Heart left ventricle (tissue), 16 donors: ENCODE measurements around the gene C13orf46. TPM values are rescaled to one million over a fixed set of nuclear protein-coding genes. Genes with fewer than 3 reads are reported as not detected.

ENCODE experiments used
- ATAC-seq, 4 donors: fragments of 200-7000 bp; cut with Tn5 transposase; one replicate each; pipeline ENCODE4 v1.9.1; 2020 to 2022; ENCODE audit warnings: moderate library complexity in 4 of 4, mild to moderate bottlenecking in 3 of 4, moderate number of reproducible peaks in 1 of 4
- DNase-seq, 5 donors: peaks; one replicate each; pipeline ENCODE4 v3.0.0-alpha.2; 2020
- H3K27ac ChIP-seq, 12 donors: fragments of 200-600 bp; sonication (generic) in 4 of 12; one replicate each; pipeline versions ENCODE4 v1.5.0 to v1.8.0; 2016 to 2022; ENCODE audit warnings: mild to moderate bottlenecking in 2 of 12
- H3K27me3 ChIP-seq, 9 donors: fragments of 200-600 bp; sonication (generic) in 2 of 9; one replicate each; pipeline versions ENCODE4 v1.5.1 to v1.8.0; 2016 to 2022; ENCODE audit warnings: mild to moderate bottlenecking in 3 of 9
- H3K36me3 ChIP-seq, 9 donors: fragments of 200-600 bp; sonication (generic) in 2 of 9; one replicate each; pipeline versions ENCODE4 v1.5.0 to v1.8.0; 2018 to 2022; ENCODE audit warnings: mild to moderate bottlenecking in 2 of 9
- H3K4me1 ChIP-seq, 12 donors: fragments of 200-600 bp; sonication (generic) in 4 of 12; one replicate each; pipeline versions ENCODE4 v1.5.0 to v1.8.0; 2016 to 2022; ENCODE audit warnings: mild to moderate bottlenecking in 3 of 12
- H3K4me3 ChIP-seq, 12 donors: fragments of 200-600 bp; sonication (generic) in 4 of 12; one replicate each; pipeline versions ENCODE4 v1.5.0 to v1.8.0; 2017 to 2022; ENCODE audit warnings: mild to moderate bottlenecking in 9 of 12, moderate library complexity in 4 of 12
- H3K9me3 ChIP-seq, 12 donors: fragments of 200-600 bp; sonication (generic) in 4 of 12; one replicate each; pipeline versions ENCODE4 v1.5.0 to v1.8.0; 2016 to 2022; ENCODE audit warnings: mild to moderate bottlenecking in 1 of 12
- CTCF ChIP-seq, 12 donors: fragments of 200-600 bp; sonication (generic) in 4 of 12; IDR thresholded peaks; one replicate each; pipeline versions ENCODE4 v1.5.0 to v1.8.0; 2018 to 2022; ENCODE audit warnings: antibody characterized with exemption in 12 of 12, mild to moderate bottlenecking in 5 of 12
- POLR2A ChIP-seq, 2 donors: fragments of 450-650 bp; IDR thresholded peaks; one replicate each; pipeline ENCODE4 v1.6.1; 2017; ENCODE audit warnings: antibody characterized with exemption in 2 of 2, mild to moderate bottlenecking in 2 of 2, moderate library complexity in 2 of 2
- WGBS, 4 donors: extraction: QIAGEN DNeasy Blood & Tissue Kit in 2 of 4; methylation state at CpG; one replicate each; pipeline versions ENCODE4 v1.1.5 to v1.1.7; 2013 to 2018; 5-methylcytosine and 5-hydroxymethylcytosine counted together
- intact Hi-C, 10 donors: fragments of 100-400 bp; cut with DNase I; formaldehyde crosslinking; loops; one replicate each; pipeline versions ENCODE4 v1.11.1 to v1.14.2; 2022
- polyA plus RNA-seq, 2 donors: library from polyadenylated mRNA; stranded (reverse); fragments of 200-250 nt; gene quantifications; one replicate each; pipeline ENCODE4 v1.2.3, GENCODE V29; 2013
- total RNA-seq, 9 donors: library from RNA; depleted of rRNA in 2 of 9; stranded (reverse); fragments of >200 nt in 2 of 9; fragmentation: NEBNext Ultra II Directional in 3 of 9; extraction: Animal tissue kit (Norgen Biotek cat#: 25700) in 3 of 9; gene quantifications; one replicate each; pipeline versions ENCODE4 v1.1.0 to v1.2.4, GENCODE V29; 2016 to 2023
- donor health status: ischemic (EF 13 %, LVEDD 7.1; RV severe dilation, severe dysfunction).
- donor health status: healthy with polysubstance abuse.
- donor health status: DM: no; HTN: yes; CAD: no.
- donor health status: DM: no; HTN: no; CAD: no.
- donor health status: ischemic (EF 25% LVEDD 6.9; RV normal size, moderate dysfunction).
- donor health status: ischemic (EF 25% LVEDD 5.7; RV mildly dilated, moderate dysfunction).
- donor health status: healthy.
- donor health status: DM: yes; HTN: yes; CAD: no.
- donor health status: ischemic (EF 35%, LVEDD 5.7; RV mildly dilated, moderate dysfunction).
- donor health status: nonischemic (EF 11% LVEDD 7.7; RV severe dilation, severe dysfunction).
- donor health status: DM: yes; HTN: yes; CAD: no.
- donor health status: PGD.
- donor health status: ischemic (EF 29% LVEDD 5.4; RV normal size, mild dysfunction).
- donor health status: nonischemic (EF 23%, LVEDD 6.1; RV moderate dilation, normal function).

C13orf46 gene
- total and polyA plus RNA-seq, 11 donors = 0.07 to 3.1 (median 0.28) TPM; not detected in 1

GRCh38 chr13:113933901-113934300 is 40.0 kb downstream of the C13orf46 start:
- intact Hi-C loops = no loop called here
- H3K9me3 ChIP-seq = no peaks in the 10 kb centered on the region
- peak in 3 of 5 donors; percentile 8 to 43 (median 18) for DNase-seq
- H3K27me3 ChIP-seq = no peaks in the 10 kb centered on the region
- ATAC-seq = no peak
- no peak overlapping the region for H3K4me3 ChIP-seq
- 95 to 96% (median 96%) methylated on average over 22 of the region's 22 CpGs for WGBS, 4 donors
- peaks cover 0 to 51% (median 23%) of the 10 kb centered on the region in 12 donors for H3K4me1 ChIP-seq
- H3K36me3 ChIP-seq = no peaks in the 10 kb centered on the region
- no peak for TF ChIP-seq POLR2A (IDR thresholded peaks at IDR 0.05)
- no peak for TF ChIP-seq CTCF (IDR thresholded peaks at IDR 0.05)
- no peak overlapping the region for H3K27ac ChIP-seq

GRCh38 chr13:113931841-113932459 is 41.9 kb downstream of the C13orf46 start:
- ATAC-seq (no peak), DNase-seq (peak in 1 of 5 donors; percentile 11)
- Histone ChIP-seq H3K4me1 (peaks cover 0 to 56% (median 34%) of the 10 kb centered on the region in 12 donors), H3K36me3 (no peaks in the 10 kb centered on the region), H3K27ac (no peak overlapping the region), H3K9me3 (no peaks in the 10 kb centered on the region), H3K27me3 (no peaks in the 10 kb centered on the region), H3K4me3 (no peak overlapping the region)
- intact Hi-C loops = no loop called here
- TF ChIP-seq CTCF (IDR thresholded peaks at IDR 0.05) (no peak), POLR2A (IDR thresholded peaks at IDR 0.05) (no peak)
- 88 to 90% (median 89%) methylated on average over 16 of the region's 16 CpGs for WGBS, 4 donors

- peak in 2 of 5 donors; percentile 14 to 51 for DNase-seq
- Histone ChIP-seq H3K27ac (no peak overlapping the region), H3K27me3 (no peaks in the 10 kb centered on the region), H3K9me3 (no peaks in the 10 kb centered on the region), H3K36me3 (no peaks in the 10 kb centered on the region), H3K4me3 (no peak overlapping the region), H3K4me1 (peaks cover 0 to 53% (median 36%) of the 10 kb centered on the region in 12 donors)
- TF ChIP-seq POLR2A (IDR thresholded peaks at IDR 0.05) = no peak
- TF ChIP-seq CTCF (IDR thresholded peaks at IDR 0.05) = no peak
- WGBS, 4 donors = 92 to 96% (median 92%) methylated on average over 31 to 36 of the region's 36 CpGs
- no peak for ATAC-seq
- intact Hi-C loops = no loop called here
Observed at GRCh38 chr13:113930671-113931637, 42.9 kb downstream of the C13orf46 start.
